GM10248 (cell line): ENCODE results near the gene VCL.

Experiments
- CTCF ChIA-PET: fragments of 300-600 bp; sonication (Branson Sonifier 250); formaldehyde crosslinking; extraction: SDS; loops from one replicate; lab custom pipeline; 2021; ENCODE audit warnings: antibody characterized with exemption; lab: Yijun Ruan, JAX
- POLR2A ChIA-PET: fragments of 350-650 bp; sonication (Branson Sonifier 250); formaldehyde crosslinking; extraction: SDS; loops from one replicate; lab custom pipeline; 2020; ENCODE audit warnings: antibody characterized with exemption; lab: Yijun Ruan, JAX
- DNase-seq: peaks from one replicate; pipeline ENCODE4 v3.0.0; 2012; ENCODE audit errors: extremely low spot score
- TF ChIP-seq, protein P1 (sequence below): IDR thresholded peaks from 2 replicates; pipeline ENCODE4 v1.5.1; 2012; ENCODE audit warnings: mild to moderate bottlenecking, low read depth; ENCODE audit errors: extremely low read depth, missing control alignments, control extremely low read depth

VCL gene

DNA sequence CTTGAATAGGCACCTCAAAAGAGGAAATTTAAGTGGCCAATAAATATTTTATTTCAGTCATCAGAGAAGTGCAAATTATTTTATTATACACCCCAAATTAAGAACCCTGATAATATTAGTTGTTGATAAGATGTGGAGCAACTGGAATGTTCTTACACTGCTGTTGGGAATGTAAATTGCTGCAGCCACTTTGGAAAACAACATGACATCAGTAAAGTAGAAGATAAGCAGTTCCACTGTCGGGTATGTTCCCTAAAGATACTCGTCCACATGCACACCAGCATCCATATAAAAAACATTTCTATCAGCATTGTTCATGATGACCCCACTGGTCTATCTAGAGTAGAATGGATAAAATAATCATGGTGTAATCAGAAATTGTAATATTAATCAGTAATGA, 46.5 kb downstream of the VCL start:
- POLR2A ChIA-PET, result no interaction called here
- no peak for DNase-seq
- CTCF ChIA-PET, result no interaction called here
- TF ChIP-seq, protein P1, sequence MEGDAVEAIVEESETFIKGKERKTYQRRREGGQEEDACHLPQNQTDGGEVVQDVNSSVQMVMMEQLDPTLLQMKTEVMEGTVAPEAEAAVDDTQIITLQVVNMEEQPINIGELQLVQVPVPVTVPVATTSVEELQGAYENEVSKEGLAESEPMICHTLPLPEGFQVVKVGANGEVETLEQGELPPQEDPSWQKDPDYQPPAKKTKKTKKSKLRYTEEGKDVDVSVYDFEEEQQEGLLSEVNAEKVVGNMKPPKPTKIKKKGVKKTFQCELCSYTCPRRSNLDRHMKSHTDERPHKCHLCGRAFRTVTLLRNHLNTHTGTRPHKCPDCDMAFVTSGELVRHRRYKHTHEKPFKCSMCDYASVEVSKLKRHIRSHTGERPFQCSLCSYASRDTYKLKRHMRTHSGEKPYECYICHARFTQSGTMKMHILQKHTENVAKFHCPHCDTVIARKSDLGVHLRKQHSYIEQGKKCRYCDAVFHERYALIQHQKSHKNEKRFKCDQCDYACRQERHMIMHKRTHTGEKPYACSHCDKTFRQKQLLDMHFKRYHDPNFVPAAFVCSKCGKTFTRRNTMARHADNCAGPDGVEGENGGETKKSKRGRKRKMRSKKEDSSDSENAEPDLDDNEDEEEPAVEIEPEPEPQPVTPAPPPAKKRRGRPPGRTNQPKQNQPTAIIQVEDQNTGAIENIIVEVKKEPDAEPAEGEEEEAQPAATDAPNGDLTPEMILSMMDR, result no peak

DNA sequence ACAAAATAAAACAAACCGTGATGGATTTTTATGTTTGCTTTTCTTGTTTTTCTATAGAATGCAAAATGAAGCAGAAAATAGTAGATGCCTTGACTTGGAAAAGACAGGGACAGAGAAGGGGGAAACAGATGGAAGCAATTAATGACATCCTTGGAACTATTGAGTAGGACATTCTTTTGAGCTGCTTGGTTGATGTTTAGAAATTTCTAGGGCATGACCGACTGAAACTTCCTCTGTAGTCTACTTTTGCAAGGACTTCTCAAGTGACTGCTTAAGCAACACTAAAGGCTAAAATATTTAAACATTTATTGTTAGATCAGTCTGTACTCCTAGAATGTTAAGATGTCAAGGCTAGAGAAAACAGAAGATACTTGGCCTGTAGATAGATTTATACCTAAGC, 49.4 kb downstream of the VCL start:
- TF ChIP-seq, protein P1, result no peak
- DNase-seq, result no peak
- POLR2A ChIA-PET, result no interaction called here

DNA sequence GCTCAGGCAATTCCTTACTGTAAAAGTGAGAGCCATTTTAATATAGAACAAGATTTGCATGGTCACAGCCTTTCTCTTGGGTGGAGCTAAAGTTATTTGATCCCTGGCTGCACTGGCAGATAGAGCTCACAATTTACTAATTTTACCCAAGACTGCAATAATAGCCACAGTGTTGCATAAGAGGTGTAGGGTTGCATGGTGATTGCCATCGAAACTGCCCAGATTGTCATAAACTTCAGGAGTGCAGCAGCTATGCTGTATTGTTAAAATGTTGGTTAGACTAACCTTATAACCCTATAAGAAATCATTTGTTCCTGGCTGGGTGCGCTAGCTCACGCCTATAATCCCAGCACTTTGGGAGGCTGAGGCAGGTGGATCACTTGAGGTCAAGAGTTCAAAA, 50.0 kb downstream of the VCL start:
- POLR2A ChIA-PET, result no interaction called here
- no peak for DNase-seq
- CTCF ChIA-PET, result interaction anchor here (0.9 to 1.6 kb wide), 4 partner anchors 10 to 56 kb away, joined by 3 to 4 read pairs (median 3); no protein-coding TSS in a partner anchor
- TF ChIP-seq, protein P1, result no peak

More for the DNA sequence above, 49.4 kb downstream of the VCL start:
- CTCF ChIA-PET, result interaction anchor here (1.0 to 1.6 kb wide), 3 partner anchors 21 to 56 kb away, joined by 3 to 4 read pairs (median 3); no protein-coding TSS in a partner anchor

DNA sequence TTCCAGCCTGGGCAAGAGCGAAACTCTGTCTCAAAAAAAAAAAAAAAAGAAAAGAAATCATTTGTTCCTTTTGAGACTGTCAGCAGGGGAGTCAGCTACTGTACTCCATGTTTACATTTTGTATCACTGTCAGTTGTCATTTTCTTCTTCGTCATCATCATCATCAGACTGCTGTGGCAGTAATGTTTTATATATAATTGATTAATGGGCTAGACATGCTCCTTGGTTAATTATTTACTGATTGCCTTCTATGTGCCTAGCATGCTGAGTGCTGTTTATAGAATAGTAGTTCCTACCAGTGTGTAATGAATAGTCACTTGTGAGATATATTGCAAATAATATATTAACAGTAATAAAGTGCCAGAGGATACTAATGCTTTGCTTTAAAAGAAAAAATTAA, 50.5 kb downstream of the VCL start:
- ChIA-PET CTCF (interaction anchor here (0.9 to 2.3 kb wide), 5 partner anchors 10 to 169 kb away, joined by 3 to 7 read pairs (median 4); no protein-coding TSS in a partner anchor), POLR2A (no interaction called here)
- no peak for DNase-seq
- TF ChIP-seq, protein P1, result no peak

DNA sequence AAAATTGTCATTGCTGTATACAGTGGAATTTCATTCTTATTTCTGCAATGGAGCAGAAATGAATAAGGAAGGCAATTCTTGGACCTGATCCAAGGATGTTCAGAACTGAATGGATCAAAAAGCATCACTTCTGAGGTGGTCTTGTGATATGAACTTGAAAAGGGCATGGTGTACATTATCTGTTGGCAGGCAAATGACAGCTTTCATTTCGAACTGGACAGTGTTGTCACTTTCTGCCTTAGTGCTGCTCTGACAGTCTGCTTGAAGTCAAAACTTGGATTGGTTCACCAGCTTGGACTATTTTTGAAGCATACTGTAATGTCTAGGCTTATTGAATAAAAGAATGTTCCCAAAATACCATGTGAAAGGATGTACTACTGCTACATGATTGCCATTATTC, 52.0 kb downstream of the VCL start:
- DNase-seq, result no peak
- POLR2A ChIA-PET, result no interaction called here
- TF ChIP-seq, protein P1, result no peak
- CTCF ChIA-PET, result interaction anchor here (1.0 to 2.3 kb wide), 7 partner anchors 8 to 171 kb away, joined by 3 to 7 read pairs (median 4); no protein-coding TSS in a partner anchor

DNA sequence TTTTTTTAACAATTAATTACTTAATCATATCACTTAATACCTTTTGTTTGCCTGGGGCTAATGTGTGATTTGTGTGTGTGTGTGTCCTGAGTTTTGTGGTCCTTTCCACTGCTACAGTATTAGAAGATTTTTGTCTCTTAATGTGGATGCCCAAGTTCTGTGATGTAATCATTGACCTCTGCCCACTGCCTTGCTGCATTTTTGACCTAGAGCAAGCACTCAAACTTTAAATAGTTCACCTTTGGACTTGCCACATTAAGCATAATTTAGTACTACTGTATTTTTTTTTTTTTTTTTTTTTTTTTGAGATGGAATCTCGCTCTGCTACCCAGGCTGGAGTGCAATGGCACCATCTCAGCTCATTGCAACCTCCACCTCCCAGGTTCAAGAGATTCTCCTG, 52.7 kb downstream of the VCL start:
- TF ChIP-seq, protein P1, result no peak
- ChIA-PET POLR2A (no interaction called here), CTCF (interaction anchor here (1.4 to 2.3 kb wide), 3 partner anchors 8 to 94 kb away, joined by 5 to 7 read pairs (median 7); no protein-coding TSS in a partner anchor)
- DNase-seq, result no peak
